HG02840 (cell line): ENCODE results near the gene STEAP4.
"Not testable (repeated sequence)": the region's sequence is repeated elsewhere in the genome, so short reads cannot be mapped to it uniquely, and the experiment has no call there.

Source experiments
- ATAC-seq: cut with Tn5 transposase; IDR thresholded peaks from one replicate; pipeline ENCODE4 v1.9.1; 2021; ENCODE audit warnings: mild to moderate bottlenecking, moderate library complexity, moderate number of reproducible peaks; ENCODE audit not compliant: unreplicated experiment, low FRiP score

STEAP4 gene

DNA sequence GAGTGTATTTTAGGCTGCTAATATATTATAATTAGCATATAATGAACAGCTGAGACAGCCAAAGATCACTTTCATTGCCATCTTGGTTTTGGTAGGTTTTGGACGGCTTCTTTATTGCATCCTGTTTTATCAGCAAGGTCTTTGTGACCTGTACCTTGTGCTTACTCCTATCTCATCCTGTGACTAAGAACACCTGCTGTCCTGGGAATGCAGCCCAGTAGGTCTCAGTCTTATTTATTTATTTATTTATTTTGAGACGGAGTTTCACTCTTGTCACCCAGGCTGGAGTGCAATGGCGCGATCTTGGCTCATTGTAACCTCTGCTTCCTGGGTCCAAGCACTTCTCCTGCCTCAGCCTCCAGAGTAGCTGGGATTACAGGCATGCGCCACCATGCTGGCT lies 31.8 kb downstream of the STEAP4 start:
- ATAC-seq = not testable (repeated sequence)

DNA sequence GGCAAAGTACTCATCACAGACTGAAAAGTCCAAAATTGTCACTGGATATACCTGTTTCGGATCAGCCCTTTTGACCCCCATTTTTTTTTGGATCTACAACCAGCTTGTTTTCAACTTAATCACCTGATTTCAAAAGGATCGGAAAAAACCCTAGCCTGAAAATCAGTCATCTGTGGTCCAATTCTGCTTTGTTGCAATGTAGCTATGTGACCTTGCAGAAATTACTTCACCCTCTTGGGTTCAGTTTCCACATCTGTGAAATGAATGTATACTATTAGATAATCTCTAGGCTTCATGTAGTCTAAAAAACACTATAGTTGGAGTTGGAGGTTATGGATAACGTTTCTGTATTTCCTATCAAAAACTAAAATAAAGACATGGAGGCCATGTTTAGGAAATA lies 37.1 kb downstream of the STEAP4 start:
- ATAC-seq = no peak

DNA sequence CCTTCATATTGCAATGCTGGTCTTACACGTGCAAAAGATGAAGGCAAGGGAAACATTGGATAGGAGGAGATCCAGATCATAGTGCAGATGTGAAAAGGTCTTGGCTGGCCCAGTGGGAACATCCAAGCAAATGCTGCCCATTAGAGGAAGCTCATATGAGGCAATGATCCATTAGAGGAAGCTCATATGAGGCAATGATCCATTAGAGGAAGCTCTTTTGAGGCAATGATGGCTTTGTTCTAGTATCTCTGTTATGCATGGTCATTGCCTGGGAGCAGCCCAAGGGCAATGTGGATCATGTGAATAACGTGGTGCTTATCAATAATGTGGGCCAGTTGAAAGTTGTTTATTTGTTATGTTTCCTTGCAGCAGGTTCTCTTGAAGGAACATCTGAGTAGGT lies 37.8 kb downstream of the STEAP4 start:
- no peak for ATAC-seq

DNA sequence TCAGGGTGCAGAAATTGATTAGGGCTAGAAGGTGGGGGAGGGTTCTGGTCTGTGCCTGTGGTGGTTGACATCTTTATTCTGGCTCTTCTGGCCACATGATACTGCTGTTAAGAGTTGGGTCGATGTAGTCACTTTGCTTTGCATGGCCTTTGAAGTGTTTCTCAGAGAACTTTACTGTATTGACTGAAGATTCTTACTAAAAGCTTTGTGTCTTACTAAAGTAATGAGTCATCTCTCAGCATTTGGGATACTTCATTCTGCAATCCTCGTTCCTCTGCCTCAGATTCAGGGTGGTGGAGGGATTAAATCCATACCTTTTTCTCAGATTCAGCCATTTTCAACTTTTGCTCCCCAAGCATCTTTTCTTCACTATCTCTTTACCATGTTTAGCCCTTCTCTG lies 38.6 kb downstream of the STEAP4 start:
- ATAC-seq = no peak

DNA sequence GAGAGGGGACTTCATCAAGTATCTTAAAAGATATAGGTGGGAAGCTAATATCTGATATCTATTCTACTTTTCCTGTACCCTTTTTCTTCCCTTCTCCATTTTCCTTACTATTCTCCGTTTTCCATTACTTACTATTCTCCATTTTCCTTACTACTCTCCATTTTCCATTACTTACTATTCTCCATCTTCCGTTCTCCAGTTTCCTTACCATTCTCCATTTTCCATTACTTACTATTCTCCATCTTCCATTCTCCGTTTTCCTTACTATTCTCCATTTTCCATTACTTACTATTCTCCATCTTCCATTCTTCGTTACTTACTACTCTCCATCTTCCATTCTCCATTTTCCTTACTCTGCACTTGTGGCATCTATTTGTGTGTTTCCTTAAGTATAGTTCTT lies 39.3 kb downstream of the STEAP4 start:
- no peak for ATAC-seq

DNA sequence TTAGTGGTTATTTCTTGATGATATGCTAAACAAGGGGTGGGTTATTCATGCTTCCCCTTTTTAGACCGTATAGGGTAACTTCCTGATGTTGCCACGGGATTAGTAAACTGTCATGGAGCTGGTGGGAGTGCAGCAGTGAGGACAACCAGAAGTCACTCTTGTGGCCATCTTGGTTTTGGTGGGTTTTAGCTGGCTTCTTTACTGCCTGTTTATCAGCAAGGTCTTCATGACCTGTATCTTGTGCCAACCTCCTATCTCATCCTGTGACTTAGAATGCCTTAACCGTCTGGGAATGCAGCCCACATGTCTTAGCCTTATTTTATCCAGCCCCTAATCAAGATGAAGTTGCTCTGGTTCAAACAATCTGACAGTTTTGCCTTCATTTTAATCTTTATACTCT lies 41.7 kb downstream of the STEAP4 start:
- not testable (repeated sequence) for ATAC-seq

DNA sequence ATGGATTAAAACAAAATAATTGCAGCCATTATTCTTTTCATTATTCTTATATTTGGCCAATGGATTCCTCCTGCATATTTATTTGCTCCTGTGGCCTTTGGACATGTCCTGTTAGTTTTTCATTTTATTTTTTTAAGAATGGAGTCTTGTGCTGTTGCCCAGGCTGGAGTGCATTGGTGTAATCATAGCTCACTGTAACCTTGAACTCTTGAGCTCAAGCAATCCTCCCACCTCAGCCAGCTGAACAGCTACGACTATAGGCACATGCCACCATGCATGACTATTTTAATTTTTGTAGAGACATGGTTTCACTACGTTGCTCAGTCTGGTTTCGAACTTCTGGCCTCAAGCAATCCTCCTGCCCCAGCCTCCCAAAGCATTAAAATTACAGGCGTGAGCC lies 44.1 kb downstream of the STEAP4 start:
- no peak for ATAC-seq

DNA sequence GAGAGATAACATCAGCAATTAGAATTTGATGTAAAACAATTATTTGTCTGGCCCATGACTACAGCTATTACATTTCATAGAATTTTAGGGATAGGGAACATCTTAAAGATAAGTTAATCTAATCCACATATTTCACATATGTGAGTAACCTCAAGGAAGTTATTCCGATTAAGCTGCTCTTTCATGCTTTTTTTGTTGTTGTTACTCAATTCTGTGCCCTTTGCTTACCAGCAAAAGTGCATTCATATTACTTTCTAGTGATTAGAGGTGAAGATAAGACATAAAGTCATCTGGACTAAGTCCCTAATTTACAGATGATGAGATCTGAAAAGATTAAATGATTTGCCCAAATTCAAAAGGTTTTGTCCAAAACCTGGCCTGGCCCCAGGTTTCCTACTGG lies 46.0 kb downstream of the STEAP4 start:
- no peak for ATAC-seq

DNA sequence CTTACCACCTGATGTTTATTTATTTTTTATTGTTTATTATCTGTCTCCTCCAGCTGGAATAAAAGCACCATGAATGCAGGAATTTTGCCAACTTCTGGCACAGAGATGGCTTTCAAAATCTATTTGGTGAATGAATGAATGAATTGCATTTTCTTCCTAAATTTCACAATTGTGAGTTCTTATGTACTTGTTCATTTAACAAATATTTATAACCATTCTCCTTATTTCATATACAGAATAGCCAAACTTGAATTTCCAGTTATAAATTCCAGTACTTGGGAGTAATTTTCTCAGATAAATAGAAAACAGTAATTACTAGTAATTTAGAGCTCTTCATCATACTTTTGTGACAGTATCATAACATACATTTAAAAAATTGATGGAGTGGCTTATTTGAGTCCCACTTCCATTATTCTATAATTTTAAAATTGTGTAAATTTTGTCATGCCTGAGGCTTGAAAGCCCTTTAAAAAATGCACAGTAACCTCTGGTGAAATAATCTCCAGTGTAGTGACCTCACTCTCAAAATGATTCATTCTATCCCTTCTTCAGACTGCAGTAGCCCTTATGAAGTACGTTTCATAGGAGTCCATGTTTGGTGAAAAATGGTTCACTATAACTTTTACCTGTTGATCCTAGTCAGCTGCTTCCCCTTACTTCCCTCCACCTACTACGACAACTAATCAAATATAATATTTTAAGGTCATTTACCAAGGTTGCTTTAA lies 46.9 kb downstream of the STEAP4 start:
- no peak for ATAC-seq

DNA sequence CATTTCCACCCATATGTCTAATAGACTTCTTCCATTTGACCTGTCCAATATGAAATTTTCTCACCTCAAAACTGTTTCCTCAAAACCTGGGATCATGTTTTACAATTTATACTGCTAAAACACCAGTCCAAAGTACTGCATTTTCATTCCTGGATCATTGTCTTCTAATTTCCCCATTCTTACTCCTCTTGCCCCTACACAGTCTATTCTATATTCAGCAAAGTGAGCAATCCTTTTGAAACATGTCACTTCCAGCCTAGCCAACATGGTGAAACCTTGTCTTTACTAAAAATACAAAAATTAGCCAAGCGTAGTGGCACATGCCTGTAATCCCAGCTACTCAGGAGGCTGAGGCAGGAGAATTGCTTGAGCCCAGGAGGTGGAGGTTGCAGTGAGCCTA lies 48.4 kb downstream of the STEAP4 start:
- ATAC-seq = not testable (repeated sequence)

DNA sequence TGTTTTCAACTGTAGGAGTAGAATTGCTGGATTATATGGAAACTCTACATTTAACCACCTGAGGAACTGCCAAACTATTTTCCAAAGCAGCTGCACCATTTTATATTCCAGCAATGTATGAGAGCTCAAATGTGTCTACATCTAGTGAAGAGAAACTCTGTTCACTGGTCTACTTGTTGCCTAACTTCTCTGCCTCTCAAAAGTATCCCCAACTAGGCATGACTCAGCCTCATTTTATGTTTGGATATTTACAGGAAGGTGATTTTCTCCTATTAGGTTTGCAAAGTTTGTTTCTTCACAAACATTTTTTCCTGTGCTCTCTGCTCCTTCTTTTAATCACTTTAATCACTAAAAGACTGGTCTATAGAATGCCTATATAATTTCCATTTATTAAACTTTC lies 49.8 kb downstream of the STEAP4 start:
- ATAC-seq = no peak

DNA sequence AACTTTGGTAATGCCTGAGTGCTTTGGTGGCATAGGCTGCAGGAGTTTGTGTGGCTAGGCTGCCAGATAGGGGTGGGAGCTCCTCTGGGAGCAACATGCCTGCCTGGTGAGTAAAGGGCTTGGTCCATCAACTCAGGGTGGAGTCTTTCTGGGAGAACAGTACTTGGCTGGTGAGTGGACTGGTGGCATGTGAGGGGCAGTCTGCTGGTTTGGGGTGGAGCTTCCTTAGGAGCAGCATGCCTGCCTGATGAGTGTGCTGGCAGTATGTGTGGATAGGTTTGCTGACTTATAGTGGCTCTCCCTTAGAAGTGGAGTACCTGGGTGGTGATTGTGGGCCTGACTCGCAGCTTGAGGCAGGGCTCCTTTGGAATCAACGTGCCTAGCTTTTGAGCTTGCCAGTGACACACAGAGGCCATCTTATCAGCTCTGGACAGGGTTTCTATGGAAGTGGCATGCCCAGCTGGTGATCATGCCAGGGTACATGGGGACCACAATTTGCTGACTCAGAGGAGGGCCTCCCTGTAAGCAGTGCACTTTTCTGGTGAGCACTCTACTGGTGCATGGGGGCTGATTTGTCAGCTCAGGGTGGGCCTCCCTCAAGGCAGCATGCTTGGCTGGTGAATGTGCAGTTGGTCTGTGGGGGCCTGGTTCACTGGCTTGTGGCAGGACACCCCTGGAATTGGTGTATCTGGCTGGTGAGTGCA lies 51.8 kb downstream of the STEAP4 start:
- ATAC-seq = no peak

DNA sequence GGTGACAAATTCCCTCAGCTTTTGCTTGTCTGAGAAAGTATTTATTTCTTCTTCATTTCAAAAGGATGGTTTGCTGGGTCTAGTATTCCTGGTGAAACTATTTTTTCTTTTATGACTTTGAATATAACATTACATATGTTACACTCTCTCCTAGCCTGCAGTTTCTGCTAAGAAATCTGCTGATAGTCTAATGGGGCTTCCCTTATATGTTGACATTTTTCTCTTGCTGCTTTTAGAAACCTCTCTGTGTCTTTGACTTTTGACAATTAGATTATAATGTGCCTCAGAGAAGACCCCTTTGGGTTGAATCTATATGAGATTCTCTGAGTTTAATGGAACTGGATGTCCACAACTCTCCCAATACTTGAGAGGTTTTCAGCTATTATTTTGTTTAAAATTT lies 53.1 kb downstream of the STEAP4 start:
- ATAC-seq = no peak

DNA sequence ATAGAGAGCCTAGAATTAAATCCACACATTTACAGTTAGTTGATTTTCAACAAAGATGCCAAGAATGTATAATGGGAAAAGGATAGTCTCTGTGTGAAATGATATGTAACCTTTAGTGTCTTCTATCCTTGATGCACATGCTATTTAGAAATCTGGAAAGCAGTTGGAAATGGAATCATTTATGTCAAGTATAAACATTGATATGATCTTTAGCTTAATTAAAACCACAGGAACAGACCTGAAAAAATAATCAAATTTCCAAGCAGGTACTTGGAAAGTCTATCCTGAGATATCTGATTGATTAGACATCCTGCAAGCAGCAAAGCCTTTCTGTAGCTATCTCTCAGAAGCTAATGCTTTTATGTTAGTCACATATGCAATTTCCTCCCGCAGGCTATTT lies 62.4 kb downstream of the STEAP4 start:
- no peak for ATAC-seq

DNA sequence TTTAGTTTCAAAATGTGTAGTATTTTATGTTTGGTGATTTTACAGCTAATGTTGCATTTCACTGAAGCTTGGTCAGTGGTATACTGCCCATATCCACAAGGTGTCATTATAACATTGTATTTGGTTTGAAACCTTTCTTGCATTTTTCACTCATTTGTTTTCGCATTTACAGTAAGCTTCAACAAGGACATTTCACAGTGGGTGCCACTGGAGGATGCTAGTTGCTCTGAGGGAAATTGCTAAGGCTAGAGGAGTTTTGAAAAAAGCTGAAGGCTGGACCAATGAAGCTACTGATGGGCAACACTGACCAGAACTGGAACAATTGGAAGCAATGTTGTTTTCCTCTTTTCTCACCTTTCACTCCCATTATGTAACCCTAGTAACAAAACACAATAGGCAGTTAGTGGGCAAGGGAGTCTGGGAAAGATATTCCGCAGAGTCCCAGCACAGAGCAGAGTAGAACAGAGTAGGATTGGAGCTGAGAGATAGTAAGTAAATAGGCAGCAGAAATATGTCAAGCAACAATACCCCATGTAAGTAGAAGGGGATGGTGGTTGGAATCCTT lies 63.3 kb downstream of the STEAP4 start:
- no peak for ATAC-seq

DNA sequence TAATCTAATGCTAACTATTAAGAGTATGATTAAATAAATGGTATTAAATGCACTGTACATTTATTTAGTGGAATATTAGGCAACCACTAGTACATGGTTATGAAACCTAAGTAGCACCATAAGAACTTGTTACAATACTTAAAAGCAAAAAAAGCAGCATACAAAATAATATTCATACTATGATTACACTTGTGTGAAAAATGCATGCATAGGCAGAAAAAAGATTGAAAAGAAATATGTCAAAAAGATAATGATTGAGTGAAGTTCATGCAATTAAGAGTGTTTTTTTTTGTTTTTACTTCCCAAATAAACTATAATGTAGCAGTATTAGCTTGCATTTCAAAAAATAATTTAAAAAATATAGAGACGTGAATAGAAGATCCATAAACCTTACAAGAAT lies 66.8 kb downstream of the STEAP4 start:
- no peak for ATAC-seq

DNA sequence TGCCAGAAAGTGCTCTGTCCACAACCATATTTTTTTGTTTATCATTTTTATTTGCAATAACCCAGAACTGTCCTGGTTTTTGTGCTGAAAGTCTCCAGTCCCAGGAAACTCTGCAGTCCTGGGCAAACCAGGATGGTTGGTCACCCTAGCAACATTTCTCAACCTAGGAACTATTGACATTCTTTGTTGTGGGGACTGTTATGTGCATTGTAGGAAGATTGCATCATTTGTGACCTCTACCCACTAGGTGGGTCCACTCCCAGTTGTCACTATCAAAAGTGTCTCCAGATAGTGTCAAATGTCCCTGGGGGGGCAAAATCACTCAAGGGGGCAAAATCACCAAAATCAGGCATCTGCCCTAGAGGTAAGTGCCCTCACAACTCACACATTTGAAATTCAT lies 72.9 kb downstream of the STEAP4 start:
- ATAC-seq = no peak

DNA sequence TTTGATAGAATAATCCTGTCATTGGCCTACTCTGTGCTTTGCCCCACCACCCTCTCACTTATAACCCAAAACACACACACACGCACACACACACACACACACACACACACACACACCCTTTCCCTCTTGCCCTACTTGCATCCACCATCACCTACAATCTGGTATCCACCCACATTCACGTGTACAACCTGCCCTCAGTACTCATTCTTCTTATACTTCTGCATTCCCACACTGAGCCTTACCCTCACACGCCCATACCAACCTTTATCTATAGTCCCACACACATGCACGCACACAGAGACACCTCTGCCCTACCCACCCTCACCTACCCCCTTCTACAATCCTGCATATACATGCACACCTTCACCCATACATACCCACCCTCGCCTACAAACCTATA lies 76.0 kb downstream of the STEAP4 start:
- no peak for ATAC-seq

DNA sequence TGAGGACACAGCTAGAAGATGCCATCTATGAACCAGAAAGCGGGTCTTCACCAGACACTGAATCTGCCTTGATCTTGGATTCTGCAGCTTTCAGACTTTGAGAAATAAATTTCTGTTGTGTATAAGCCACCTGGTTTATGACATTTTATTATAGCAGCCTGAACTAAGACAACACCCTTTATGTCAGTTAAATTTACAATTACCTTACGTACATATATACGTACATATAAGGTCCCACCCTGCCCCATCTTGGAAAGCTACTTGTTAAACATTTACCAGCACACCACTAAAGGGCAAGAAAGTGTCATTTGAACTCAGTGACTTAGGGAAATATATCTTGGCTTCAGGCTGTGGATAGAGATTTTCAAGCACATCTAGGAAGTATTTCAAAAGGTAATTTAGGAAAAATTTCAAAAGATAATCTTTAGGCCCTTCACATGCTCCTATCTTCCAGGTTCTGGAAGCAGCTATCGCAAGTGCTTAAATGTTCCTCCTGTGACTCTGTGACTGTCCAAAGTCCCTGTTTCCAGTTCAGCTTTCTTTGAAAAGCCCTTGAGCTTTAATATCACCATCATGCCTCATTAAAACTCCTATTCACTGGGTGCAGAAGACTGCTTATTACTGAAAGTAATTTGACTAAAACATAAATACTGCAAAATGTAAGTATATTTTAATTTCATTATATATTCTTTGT lies 77.2 kb downstream of the STEAP4 start:
- ATAC-seq = no peak

DNA sequence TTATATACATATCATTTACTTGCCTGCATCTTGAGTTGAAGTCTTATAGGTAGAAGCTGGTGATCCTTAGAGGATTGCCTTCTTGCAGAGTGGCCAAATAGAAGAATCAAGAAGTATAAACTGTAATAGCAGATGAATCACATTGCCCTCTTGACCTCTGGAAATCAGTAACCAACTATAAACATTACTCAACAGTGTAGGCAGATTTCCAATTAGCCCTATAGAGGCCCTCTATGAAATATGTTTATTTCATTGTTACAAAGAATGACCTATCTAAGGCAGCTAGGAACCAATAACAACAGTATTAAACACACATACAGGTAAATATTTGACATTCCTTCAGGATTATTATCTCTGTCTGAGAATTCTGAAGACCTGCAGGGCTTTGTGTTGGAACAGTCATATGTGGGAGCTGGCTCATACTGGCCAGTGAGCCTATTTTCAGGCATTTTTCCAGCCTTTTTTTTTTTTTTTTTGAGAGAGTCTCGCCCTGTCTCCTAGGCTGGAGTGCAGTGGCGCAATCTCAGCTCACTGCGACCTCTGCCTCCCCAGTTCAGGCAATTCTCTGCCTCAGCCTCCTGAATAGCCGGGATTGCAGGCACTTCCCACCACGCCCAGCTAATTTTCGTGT lies 79.7 kb downstream of the STEAP4 start:
- no peak for ATAC-seq

DNA sequence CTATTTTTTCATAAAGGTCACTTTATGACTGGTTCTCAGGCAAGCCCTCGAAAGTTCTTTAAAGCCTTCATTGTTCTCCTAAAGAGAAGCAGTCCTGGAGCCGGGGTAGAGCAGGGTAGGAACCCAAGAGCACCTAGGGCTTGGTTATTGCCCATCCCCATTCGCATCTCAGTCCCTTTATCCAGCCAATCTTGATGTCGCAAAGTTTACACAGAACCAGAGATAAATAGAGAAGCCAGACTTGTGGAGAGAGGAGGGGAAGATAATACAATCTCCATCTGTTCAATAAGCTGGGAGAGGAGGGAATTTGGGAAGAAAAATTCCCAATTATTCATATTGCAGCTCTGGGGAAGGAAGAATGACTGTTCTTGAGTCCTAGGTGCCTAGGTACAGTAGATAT lies 80.5 kb downstream of the STEAP4 start:
- no peak for ATAC-seq
